Smooth muscle cell (in vitro differentiated cells): ENCODE results near the gene MPPED1. TPM values are rescaled to one million over a fixed set of nuclear protein-coding genes. Genes with fewer than 3 reads are reported as not detected.

ENCODE experiments used
- DNase-seq: peaks from one replicate; lab custom pipeline; 2025; ENCODE audit not compliant: unreplicated experiment; lab: John Stamatoyannopoulos, UW
- H2AFZ ChIP-seq: fragments of 200-600 bp; sonication (generic); 2 replicates; pipeline ENCODE4 v1.6.0; 2016; ENCODE audit warnings: antibody characterized with exemption, low read depth, mild to moderate bottlenecking
- H3F3A ChIP-seq: fragments of 200-600 bp; sonication (generic); 2 replicates; pipeline ENCODE4 v1.6.0; 2017; ENCODE audit warnings: antibody characterized with exemption, low read depth
- H3K27ac ChIP-seq: fragments of 200-600 bp; sonication (generic); 2 replicates; pipeline ENCODE4 v1.5.1; 2016; ENCODE audit warnings: low read depth, mild to moderate bottlenecking
- H3K27me3 ChIP-seq: fragments of 200-600 bp; sonication (generic); 2 replicates; pipeline ENCODE4 v1.6.1; 2016; ENCODE audit warnings: low read depth, mild to moderate bottlenecking
- H3K36me3 ChIP-seq: fragments of 200-600 bp; sonication (generic); 2 replicates; pipeline ENCODE4 v1.5.1; 2016; ENCODE audit warnings: low read depth
- H3K4me1 ChIP-seq: fragments of 200-600 bp; sonication (generic); 2 replicates; pipeline ENCODE4 v1.5.1; 2016; ENCODE audit warnings: low read depth
- H3K4me2 ChIP-seq: fragments of 200-600 bp; sonication (generic); 2 replicates; pipeline ENCODE4 v1.6.0; 2016; ENCODE audit warnings: mild to moderate bottlenecking
- H3K4me3 ChIP-seq: fragments of 200-600 bp; sonication (generic); 2 replicates; pipeline ENCODE4 v1.5.1; 2016; ENCODE audit warnings: mild to moderate bottlenecking
- H3K79me2 ChIP-seq: fragments of 200-600 bp; sonication (generic); 2 replicates; pipeline ENCODE4 v1.6.0; 2016; ENCODE audit warnings: low read depth, mild to moderate bottlenecking
- H3K9ac ChIP-seq: fragments of 200-600 bp; sonication (generic); 2 replicates; pipeline ENCODE4 v1.6.0; 2016; ENCODE audit warnings: low read depth
- H3K9me3 ChIP-seq: fragments of 200-600 bp; sonication (generic); replicated peaks from 2 replicates; pipeline ENCODE4 v1.5.1; 2016; ENCODE audit warnings: low read depth
- H4K20me1 ChIP-seq: fragments of 200-600 bp; sonication (generic); 2 replicates; pipeline ENCODE4 v1.6.0; 2016; ENCODE audit warnings: low read depth
- whole genome bisulfite sequencing: methylation state at CpG from one replicate; pipeline ENCODE4 v1.1.7; 2016; ENCODE audit warnings: low lambda C conversion rate; 5-methylcytosine and 5-hydroxymethylcytosine counted together
- polyA plus RNA-seq: library from polyadenylated mRNA; unstranded; fragments of >200 nt; fragmentation: Nextera tagmentation; extraction: Ambion mirVana; gene quantifications from 2 replicates; pipeline ENCODE4 v1.2.1, GENCODE V29; 2016
- total RNA-seq: library from RNA; depleted of rRNA; stranded (reverse); fragments of >200 nt; gene quantifications from 2 replicates; pipeline ENCODE4 v1.2.3, GENCODE V29; 2014
- TF ChIP-seq, protein P1 (sequence below): fragments of 200-600 bp; sonication (generic); IDR thresholded peaks from 2 replicates; pipeline ENCODE4 v1.5.1; 2017; ENCODE audit warnings: borderline replicate concordance, mild to moderate bottlenecking, antibody characterized with exemption; ENCODE audit not compliant: insufficient read depth, poor library complexity, severe bottlenecking

MPPED1 gene
- total and polyA plus RNA-seq, 2 experiments from 2014 or later = not detected

DNA sequence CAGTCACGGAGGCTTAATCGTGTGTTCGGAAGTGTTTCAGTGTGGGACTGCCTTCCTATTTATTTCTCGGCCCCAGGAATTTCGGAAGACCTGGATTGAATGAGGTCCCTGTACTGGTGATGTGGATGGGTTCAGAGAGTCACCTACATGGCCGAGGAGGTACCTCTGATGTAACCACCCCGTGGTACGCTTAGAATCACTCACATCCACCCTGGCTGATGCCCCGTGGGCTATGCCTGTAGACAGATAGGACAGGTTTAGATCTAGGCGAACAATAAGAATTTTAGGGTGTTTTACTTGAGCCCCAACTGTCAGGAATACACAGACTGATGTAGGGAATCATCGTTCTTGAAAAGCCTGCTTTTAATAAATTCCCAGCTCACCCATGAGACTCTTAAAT is 2.0 kb downstream of the MPPED1 start:
- Histone ChIP-seq H4K20me1 (no peaks in the 10 kb centered on the region), H3K36me3 (no peaks in the 10 kb centered on the region), H2AFZ (no peak overlapping the region), H3K9me3 (no peaks in the 10 kb centered on the region), H3K79me2 (no peaks in the 10 kb centered on the region), H3K4me3 (no peak overlapping the region), H3K4me2 (no peak overlapping the region), H3K4me1 (peaks cover 25% of the 10 kb centered on the region), H3K27me3 (peaks cover 76% of the 10 kb centered on the region), H3F3A (no peaks in the 10 kb centered on the region), H3K9ac (no peak overlapping the region), H3K27ac (no peak overlapping the region)
- TF ChIP-seq, protein P1, sequence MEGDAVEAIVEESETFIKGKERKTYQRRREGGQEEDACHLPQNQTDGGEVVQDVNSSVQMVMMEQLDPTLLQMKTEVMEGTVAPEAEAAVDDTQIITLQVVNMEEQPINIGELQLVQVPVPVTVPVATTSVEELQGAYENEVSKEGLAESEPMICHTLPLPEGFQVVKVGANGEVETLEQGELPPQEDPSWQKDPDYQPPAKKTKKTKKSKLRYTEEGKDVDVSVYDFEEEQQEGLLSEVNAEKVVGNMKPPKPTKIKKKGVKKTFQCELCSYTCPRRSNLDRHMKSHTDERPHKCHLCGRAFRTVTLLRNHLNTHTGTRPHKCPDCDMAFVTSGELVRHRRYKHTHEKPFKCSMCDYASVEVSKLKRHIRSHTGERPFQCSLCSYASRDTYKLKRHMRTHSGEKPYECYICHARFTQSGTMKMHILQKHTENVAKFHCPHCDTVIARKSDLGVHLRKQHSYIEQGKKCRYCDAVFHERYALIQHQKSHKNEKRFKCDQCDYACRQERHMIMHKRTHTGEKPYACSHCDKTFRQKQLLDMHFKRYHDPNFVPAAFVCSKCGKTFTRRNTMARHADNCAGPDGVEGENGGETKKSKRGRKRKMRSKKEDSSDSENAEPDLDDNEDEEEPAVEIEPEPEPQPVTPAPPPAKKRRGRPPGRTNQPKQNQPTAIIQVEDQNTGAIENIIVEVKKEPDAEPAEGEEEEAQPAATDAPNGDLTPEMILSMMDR = no peak
- no peak for DNase-seq
- 92% methylated on average over 11 of the region's 11 CpGs for WGBS

DNA sequence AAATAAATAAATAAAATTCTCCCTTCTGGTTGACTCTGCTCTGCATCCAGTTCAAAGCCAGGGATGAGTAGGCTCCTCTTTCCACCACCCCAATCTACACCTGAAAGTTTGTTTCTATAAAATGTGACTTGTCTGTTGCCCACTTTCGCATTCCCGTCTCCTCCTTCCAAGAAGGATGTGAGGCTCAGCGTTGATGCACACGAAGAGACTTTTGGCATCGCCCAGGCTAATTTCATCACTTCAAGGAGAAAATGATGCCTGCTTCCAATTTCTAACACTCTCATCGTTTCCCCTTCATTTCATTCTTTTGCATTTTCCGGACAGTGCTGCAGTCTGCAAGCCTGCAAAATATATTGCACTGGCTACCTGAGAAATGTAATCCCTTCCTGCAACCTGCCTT is 3.9 kb downstream of the MPPED1 start:
- Histone ChIP-seq H3K4me1 (peaks cover 31% of the 10 kb centered on the region), H3K9me3 (no peaks in the 10 kb centered on the region), H3K79me2 (no peaks in the 10 kb centered on the region), H3K36me3 (no peaks in the 10 kb centered on the region), H2AFZ (no peak overlapping the region), H3F3A (no peaks in the 10 kb centered on the region), H3K27ac (no peak overlapping the region), H3K4me3 (no peak overlapping the region), H3K4me2 (no peak overlapping the region), H3K9ac (no peak overlapping the region), H3K27me3 (peaks cover 58% of the 10 kb centered on the region), H4K20me1 (no peaks in the 10 kb centered on the region)
- TF ChIP-seq, protein P1 = no peak
- WGBS = 90% methylated on average over 7 of the region's 7 CpGs
- DNase-seq = no peak

DNA sequence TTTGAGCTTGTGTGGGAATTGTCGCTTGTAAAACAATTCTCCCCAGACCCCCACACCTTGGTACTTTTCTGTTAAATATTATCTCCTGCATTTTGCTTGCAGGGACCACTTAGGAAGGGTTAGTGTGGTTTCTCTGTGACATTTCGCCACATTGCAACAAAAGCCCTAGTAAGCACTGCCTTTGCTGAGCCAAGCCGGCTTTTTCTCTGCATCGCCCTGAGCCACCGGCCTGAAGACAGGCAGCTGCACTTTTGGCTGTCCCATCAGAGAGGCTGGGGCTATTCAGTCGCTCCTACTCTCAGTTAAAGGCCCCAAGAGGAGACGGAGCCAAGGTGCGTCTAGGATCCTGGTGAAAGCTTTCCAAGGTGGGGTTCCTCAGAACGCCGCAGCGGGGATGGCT is 5.7 kb downstream of the MPPED1 start:
- Histone ChIP-seq H4K20me1 (no peaks in the 10 kb centered on the region), H2AFZ (no peak overlapping the region), H3K4me3 (no peak overlapping the region), H3K4me2 (no peak overlapping the region), H3K9me3 (no peaks in the 10 kb centered on the region), H3F3A (no peaks in the 10 kb centered on the region), H3K9ac (no peak overlapping the region), H3K4me1 (peaks cover 28% of the 10 kb centered on the region), H3K36me3 (no peaks in the 10 kb centered on the region), H3K27me3 (peaks cover 46% of the 10 kb centered on the region), H3K27ac (no peak overlapping the region), H3K79me2 (no peaks in the 10 kb centered on the region)
- DNase-seq = no peak
- 88% methylated on average over 11 of the region's 11 CpGs for WGBS
- TF ChIP-seq, protein P1 = no peak

DNA sequence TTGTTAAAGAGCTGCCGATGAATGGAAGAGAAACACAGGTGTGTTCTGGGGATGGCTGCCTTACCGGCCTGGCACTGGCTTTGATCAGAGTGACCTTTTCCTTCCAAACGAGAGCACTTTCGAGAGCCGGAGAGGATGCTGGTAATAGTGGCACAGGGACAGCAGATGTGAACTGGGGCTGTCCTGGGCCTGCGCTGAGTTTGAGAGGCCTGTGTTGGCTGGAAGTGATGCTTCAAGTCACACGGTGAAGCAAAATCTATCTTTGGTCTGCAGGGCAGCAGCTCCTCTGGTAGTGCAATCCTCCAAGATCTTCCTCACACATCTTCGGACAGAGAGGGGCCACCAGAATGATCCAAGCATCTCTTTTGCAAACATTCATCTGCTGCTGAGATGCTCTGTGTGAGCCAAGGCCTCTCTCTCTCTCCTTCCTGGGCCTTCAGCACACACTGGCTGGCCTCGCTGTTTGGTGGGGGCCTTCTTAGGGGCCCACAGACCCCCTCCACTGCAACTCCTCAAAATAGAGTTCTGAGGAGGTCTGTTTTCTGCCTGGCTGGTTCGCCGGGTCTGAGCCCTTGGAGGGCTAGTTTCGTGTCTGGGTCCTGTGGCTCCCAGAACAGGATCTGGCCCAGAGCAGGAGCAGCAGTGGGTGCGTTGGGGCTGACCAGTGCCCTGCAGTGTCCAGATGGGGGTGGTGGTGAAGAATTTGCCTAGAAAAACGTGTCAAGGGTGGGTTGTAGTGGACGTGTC is 6.4 kb downstream of the MPPED1 start:
- H3K4me3 ChIP-seq = no peak overlapping the region
- H3K27me3 ChIP-seq = peaks cover 39% of the 10 kb centered on the region
- no peaks in the 10 kb centered on the region for H3K79me2 ChIP-seq
- no peak overlapping the region for H3K9ac ChIP-seq
- no peaks in the 10 kb centered on the region for H3F3A ChIP-seq
- H3K27ac ChIP-seq = no peak overlapping the region
- no peak overlapping the region for H2AFZ ChIP-seq
- H3K36me3 ChIP-seq = no peaks in the 10 kb centered on the region
- peaks cover 21% of the 10 kb centered on the region for H3K4me1 ChIP-seq
- no peak for DNase-seq
- TF ChIP-seq, protein P1 = no peak
- no peak overlapping the region for H3K4me2 ChIP-seq
- 82% methylated on average over 15 of the region's 15 CpGs for WGBS
- no peaks in the 10 kb centered on the region for H4K20me1 ChIP-seq
- no peaks in the 10 kb centered on the region for H3K9me3 ChIP-seq
